Cardiac muscle cell (in vitro differentiated cells and primary cell): Measurements from ENCODE around the gene TBC1D22B. TPM values are rescaled to one million over a fixed set of nuclear protein-coding genes. Genes with fewer than 3 reads are reported as not detected.

ENCODE experiments used
- DNase-seq, 2 donors: peaks; one replicate each; pipeline versions ENCODE4 v3.0.0 to v3.0.0-alpha.2; 2010 to 2017; ENCODE audit warnings: low read depth in 1 of 2, low spot score in 1 of 2
- H3K27ac ChIP-seq: fragments of 200-600 bp; sonication (generic); 2 replicates; pipeline ENCODE4 v1.5.1; 2016
- H3K27me3 ChIP-seq: fragments of 200-600 bp; sonication (generic); 2 replicates; pipeline ENCODE4 v1.6.0; 2016; ENCODE audit warnings: control low read depth
- H3K36me3 ChIP-seq: fragments of 200-600 bp; sonication (generic); 2 replicates; pipeline ENCODE4 v1.5.1; 2016; ENCODE audit warnings: control low read depth
- H3K4me1 ChIP-seq: fragments of 200-600 bp; sonication (generic); 2 replicates; pipeline ENCODE4 v1.8.1; 2017; ENCODE audit warnings: low read depth, mild to moderate bottlenecking, mixed run types
- H3K4me3 ChIP-seq: fragments of 200-600 bp; sonication (generic); 2 replicates; pipeline ENCODE4 v1.5.1; 2016; ENCODE audit warnings: mild to moderate bottlenecking
- H3K9me3 ChIP-seq: fragments of 200-600 bp; sonication (generic); 2 replicates; pipeline ENCODE4 v1.5.1; 2017; ENCODE audit warnings: low read depth, mild to moderate bottlenecking, control low read depth
- polyA plus RNA-seq: library from polyadenylated mRNA; unstranded; fragments of >200 nt; fragmentation: Nextera tagmentation; extraction: Ambion mirVana; gene quantifications from 2 replicates; pipeline ENCODE4 v1.2.1, GENCODE V29; 2016
- total RNA-seq: library from RNA; depleted of rRNA; stranded (reverse); fragments of >200 nt; gene quantifications from 2 replicates; pipeline ENCODE4 v1.2.3, GENCODE V29; 2016
- TF ChIP-seq, protein P1 (sequence below): IDR thresholded peaks from 2 replicates; pipeline ENCODE4 v1.5.1; 2012; ENCODE audit warnings: low read depth, mild to moderate bottlenecking, low read length

TBC1D22B gene
- total and polyA plus RNA-seq, 2 experiments from 2014 or later, result 12.8 to 13.3 TPM

DNA sequence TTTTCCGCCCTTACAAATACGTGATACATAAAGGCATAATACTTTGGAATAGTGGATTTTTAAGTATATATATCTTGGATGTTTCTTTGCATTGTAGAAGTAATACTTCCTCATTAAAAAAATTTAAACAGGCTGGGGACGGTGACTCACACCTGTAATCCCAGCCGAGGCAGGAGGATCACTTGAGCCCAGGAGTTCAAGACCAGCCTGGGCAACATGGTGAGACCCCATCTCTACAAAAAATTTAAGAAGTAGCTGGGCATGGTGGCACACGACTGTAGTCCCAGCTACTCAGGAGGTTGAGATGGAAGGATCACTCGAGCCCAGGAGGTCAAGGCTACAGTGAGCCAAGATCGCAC, 57.6 kb downstream of the TBC1D22B start:
- TF ChIP-seq, protein P1, sequence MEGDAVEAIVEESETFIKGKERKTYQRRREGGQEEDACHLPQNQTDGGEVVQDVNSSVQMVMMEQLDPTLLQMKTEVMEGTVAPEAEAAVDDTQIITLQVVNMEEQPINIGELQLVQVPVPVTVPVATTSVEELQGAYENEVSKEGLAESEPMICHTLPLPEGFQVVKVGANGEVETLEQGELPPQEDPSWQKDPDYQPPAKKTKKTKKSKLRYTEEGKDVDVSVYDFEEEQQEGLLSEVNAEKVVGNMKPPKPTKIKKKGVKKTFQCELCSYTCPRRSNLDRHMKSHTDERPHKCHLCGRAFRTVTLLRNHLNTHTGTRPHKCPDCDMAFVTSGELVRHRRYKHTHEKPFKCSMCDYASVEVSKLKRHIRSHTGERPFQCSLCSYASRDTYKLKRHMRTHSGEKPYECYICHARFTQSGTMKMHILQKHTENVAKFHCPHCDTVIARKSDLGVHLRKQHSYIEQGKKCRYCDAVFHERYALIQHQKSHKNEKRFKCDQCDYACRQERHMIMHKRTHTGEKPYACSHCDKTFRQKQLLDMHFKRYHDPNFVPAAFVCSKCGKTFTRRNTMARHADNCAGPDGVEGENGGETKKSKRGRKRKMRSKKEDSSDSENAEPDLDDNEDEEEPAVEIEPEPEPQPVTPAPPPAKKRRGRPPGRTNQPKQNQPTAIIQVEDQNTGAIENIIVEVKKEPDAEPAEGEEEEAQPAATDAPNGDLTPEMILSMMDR, result no peak
- no peak for DNase-seq
- Histone ChIP-seq H3K36me3 (peaks cover 29% of the 10 kb centered on the region), H3K27ac (no peak overlapping the region), H3K4me1 (no peaks in the 10 kb centered on the region), H3K4me3 (no peak overlapping the region), H3K9me3 (no peaks in the 10 kb centered on the region), H3K27me3 (no peaks in the 10 kb centered on the region)

DNA sequence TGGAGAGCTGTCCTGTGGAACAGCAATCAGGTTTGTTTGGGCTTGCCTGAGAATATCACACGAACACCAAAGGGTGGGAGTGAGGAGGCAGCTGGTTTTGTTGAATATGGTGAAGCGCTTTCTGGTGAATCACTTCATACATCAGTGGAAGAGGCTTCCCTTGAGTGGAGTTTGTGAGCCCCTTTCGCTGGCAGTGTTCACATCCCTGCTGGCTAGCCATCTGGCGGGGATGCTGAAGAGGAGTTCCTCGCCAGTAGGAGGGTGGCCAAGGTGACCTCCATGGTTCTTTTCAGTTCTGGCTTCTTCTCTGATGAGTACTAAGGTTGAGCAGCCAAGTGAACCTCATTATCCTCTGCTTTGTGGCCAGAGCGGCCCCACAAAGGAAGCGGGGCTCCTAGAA, 58.5 kb downstream of the TBC1D22B start:
- peaks cover 29% of the 10 kb centered on the region for H3K36me3 ChIP-seq
- H3K27ac ChIP-seq, result no peak overlapping the region
- DNase-seq, result no peak
- H3K27me3 ChIP-seq, result no peaks in the 10 kb centered on the region
- no peak overlapping the region for H3K4me3 ChIP-seq
- H3K4me1 ChIP-seq, result peaks cover 3% of the 10 kb centered on the region
- TF ChIP-seq, protein P1, result no peak
- H3K9me3 ChIP-seq, result no peaks in the 10 kb centered on the region

DNA sequence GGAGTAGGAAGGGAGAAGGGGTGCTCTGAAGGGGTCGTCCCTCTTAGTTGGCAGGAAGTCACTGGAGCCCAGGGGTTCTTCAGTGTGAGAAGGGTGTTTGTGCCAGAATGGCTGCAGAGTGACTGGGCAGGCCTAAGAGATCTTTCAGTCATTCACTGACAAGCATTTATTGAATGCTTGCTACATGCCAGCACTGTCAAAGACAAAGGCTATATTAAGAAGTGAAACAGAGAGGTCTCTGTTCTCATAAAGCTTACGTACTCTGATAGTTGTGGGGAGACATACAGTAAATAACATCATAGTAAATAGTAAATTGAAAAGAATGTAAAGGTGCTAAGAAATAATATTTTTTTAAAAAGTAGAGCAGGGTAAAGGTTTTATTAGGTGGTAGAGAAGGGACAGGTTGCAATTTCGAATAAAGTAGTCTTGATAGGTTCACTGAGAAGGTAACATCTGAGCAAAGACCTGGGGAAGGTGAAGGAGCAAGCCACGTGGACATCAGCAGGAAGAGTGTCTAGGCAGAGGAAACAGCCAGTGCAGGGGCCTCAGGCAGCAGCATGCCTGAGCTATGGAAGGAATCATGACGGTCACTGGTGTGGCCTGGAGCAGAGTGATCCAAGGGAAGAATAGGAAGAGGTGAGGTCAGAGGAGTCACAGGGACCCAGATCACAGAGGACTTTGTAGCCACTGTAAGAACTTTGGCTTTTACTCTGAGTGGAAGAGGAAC, 59.9 kb downstream of the TBC1D22B start:
- H3K27me3 ChIP-seq, result no peaks in the 10 kb centered on the region
- no peaks in the 10 kb centered on the region for H3K9me3 ChIP-seq
- H3K4me3 ChIP-seq, result no peak overlapping the region
- H3K27ac ChIP-seq, result no peak overlapping the region
- TF ChIP-seq, protein P1, result no peak
- H3K4me1 ChIP-seq, result peaks cover 8% of the 10 kb centered on the region
- H3K36me3 ChIP-seq, result peaks cover 29% of the 10 kb centered on the region
- DNase-seq, result no peak

DNA sequence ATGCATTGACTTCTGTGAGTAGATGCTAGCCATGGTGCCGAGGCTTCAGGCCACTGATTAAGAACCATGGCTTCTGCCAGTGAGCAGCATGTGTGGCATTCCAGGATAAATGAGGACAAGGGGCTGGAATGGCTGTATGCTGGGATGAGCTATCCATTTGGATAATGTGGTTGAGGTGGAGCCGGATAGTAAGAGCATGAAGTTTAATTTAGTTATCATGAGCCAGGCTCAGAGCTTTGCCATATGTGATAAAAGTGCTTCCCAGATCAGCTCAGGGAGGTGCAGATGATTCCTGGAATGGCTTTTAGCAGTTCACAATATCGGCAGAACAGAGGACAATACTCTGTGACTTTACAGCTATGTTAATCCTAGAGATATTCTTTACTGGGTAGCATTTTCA, 61.6 kb downstream of the TBC1D22B start:
- DNase-seq, result no peak
- H3K27ac ChIP-seq, result peak overlapping the region; percentile 79

DNA sequence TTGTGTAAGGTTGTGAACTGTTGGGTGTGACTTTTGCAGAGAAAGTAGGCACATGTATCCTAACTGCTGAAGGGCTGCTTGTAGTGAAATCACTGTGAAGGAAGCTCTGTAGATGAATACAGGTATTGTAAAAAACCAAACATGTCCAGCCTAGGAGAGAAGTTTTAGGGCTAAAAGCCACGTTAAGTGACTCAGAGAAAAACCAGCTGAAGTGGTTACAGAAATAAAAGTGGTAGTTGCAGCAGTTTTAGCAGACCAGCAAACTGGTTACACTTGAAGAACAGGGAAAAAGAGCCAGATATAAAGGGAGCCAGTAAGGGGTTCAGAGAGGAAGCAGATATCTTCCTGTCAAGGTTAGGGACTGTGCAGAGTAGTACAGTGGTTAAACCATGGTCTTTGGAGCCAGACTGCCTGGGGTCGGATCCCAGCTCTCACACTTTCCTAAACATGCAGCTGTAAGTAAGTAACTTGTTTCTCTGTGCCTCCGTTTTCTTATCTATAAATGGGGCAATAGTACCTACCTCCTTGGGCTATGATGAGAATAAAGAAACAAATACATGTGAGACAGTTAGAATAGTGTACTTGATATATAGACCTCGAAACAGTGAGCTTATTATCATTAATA, 62.4 kb downstream of the TBC1D22B start:
- H3K4me1 ChIP-seq, result peaks cover 8% of the 10 kb centered on the region
- H3K27ac ChIP-seq, result peak overlapping the region; percentile 79
- peaks cover 33% of the 10 kb centered on the region for H3K36me3 ChIP-seq

More for the DNA sequence above, 61.6 kb downstream of the TBC1D22B start:
- Histone ChIP-seq H3K27me3 (no peaks in the 10 kb centered on the region), H3K4me1 (peaks cover 8% of the 10 kb centered on the region), H3K9me3 (no peaks in the 10 kb centered on the region), H3K4me3 (no peak overlapping the region), H3K36me3 (peaks cover 30% of the 10 kb centered on the region)
- TF ChIP-seq, protein P1, result no peak

More for the DNA sequence above, 62.4 kb downstream of the TBC1D22B start:
- Histone ChIP-seq H3K4me3 (no peak overlapping the region), H3K27me3 (no peaks in the 10 kb centered on the region), H3K9me3 (no peaks in the 10 kb centered on the region)
- no peak for DNase-seq
- TF ChIP-seq, protein P1, result no peak
